CD4-positive, alpha-beta T cell treated with Interleukin-21 for 1 hour (primary cell): ENCODE measurements around the gene CHST11.
A peak's percentile ranks its signal among the peaks of the same experiment; 100 is the strongest.
"Not testable (repeated sequence)": the region's sequence is repeated elsewhere in the genome, so short reads cannot be mapped to it uniquely, and the experiment has no call there.

Experiments
- DNase-seq: peaks from one replicate; pipeline ENCODE4 v3.0.0-alpha.2; 2020

CHST11 gene

GRCh38 chr12:104506676-104507401, 50.1 kb downstream of the CHST11 start:
- no peak for DNase-seq

- no peak for DNase-seq
Measured at GRCh38 chr12:104507672-104508071, 50.9 kb downstream of the CHST11 start.

GRCh38 chr12:104508752-104509446, 52.2 kb downstream of the CHST11 start:
- DNase-seq = no peak

GRCh38 chr12:104510145-104510872, 53.6 kb downstream of the CHST11 start:
- no peak for DNase-seq

- no peak for DNase-seq
Measured at GRCh38 chr12:104510873-104511440, 54.2 kb downstream of the CHST11 start.

GRCh38 chr12:104513681-104514080, 56.9 kb downstream of the CHST11 start:
- DNase-seq = no peak

GRCh38 chr12:104514092-104514810, 57.5 kb downstream of the CHST11 start:
- no peak for DNase-seq

GRCh38 chr12:104515899-104516298, 59.2 kb downstream of the CHST11 start:
- no peak for DNase-seq

GRCh38 chr12:104516821-104517220, 60.1 kb downstream of the CHST11 start:
- no peak for DNase-seq

- no peak for DNase-seq
Measured at GRCh38 chr12:104517880-104518279, 61.1 kb downstream of the CHST11 start.

- peak; percentile 51 for DNase-seq
Measured at GRCh38 chr12:104519190-104520019, 62.7 kb downstream of the CHST11 start.

GRCh38 chr12:104520242-104520900, 63.6 kb downstream of the CHST11 start:
- DNase-seq = no peak

GRCh38 chr12:104521731-104522130, 65.0 kb downstream of the CHST11 start:
- DNase-seq = no peak

GRCh38 chr12:104522985-104523722, 66.4 kb downstream of the CHST11 start:
- DNase-seq = no peak

GRCh38 chr12:104524034-104524832, 67.5 kb downstream of the CHST11 start:
- DNase-seq = no peak

- DNase-seq = no peak
Measured at GRCh38 chr12:104526320-104526719, 69.6 kb downstream of the CHST11 start.

GRCh38 chr12:104526751-104527150, 70.0 kb downstream of the CHST11 start:
- DNase-seq = no peak

GRCh38 chr12:104527653-104528052, 70.9 kb downstream of the CHST11 start:
- DNase-seq = not testable (repeated sequence)

GRCh38 chr12:104529130-104529874, 72.6 kb downstream of the CHST11 start:
- no peak for DNase-seq
